Fibroblast of skin of left quadriceps (primary cell): ENCODE results near the gene PSME3IP1.

Experiments
- DNase-seq, 2 experiments: peaks; one replicate each; pipeline ENCODE4 v3.0.0-alpha.2; 2013; ENCODE audit warnings: low read depth in 2 of 2

The PSME3IP1 gene

GRCh38 chr16:57167953-57168352 lies 17.9 kb downstream of the PSME3IP1 start:
- DNase-seq: peak; percentile 51 to 52

- no peak for DNase-seq
These were observed 18.3 kb downstream of the PSME3IP1 start for GRCh38 chr16:57167538-57167937.

GRCh38 chr16:57166951-57167350 lies 18.9 kb downstream of the PSME3IP1 start:
- DNase-seq: no peak

GRCh38 chr16:57166451-57166850 lies 19.4 kb downstream of the PSME3IP1 start:
- no peak for DNase-seq

- DNase-seq: no peak
These were observed 19.9 kb downstream of the PSME3IP1 start for GRCh38 chr16:57165938-57166337.

GRCh38 chr16:57165483-57165882 lies 20.4 kb downstream of the PSME3IP1 start:
- DNase-seq: no peak

GRCh38 chr16:57163842-57164241 lies 22.0 kb downstream of the PSME3IP1 start:
- DNase-seq: no peak

GRCh38 chr16:57159447-57159846 lies 26.4 kb downstream of the PSME3IP1 start:
- no peak for DNase-seq

- no peak for DNase-seq
These were observed 28.3 kb downstream of the PSME3IP1 start for GRCh38 chr16:57157533-57157932.

- no peak for DNase-seq
These were observed 29.5 kb downstream of the PSME3IP1 start for GRCh38 chr16:57156351-57156703.

GRCh38 chr16:57155702-57156350 lies 30.0 kb downstream of the PSME3IP1 start:
- DNase-seq: no peak

GRCh38 chr16:57153841-57154240 lies 32.0 kb downstream of the PSME3IP1 start:
- no peak for DNase-seq

GRCh38 chr16:57152096-57153093 lies 33.4 kb downstream of the PSME3IP1 start:
- no peak for DNase-seq

- DNase-seq: no peak
These were observed 34.5 kb downstream of the PSME3IP1 start for GRCh38 chr16:57151369-57151768.

GRCh38 chr16:57150682-57151330 lies 35.0 kb downstream of the PSME3IP1 start:
- DNase-seq: no peak

- no peak for DNase-seq
These were observed 36.4 kb downstream of the PSME3IP1 start for GRCh38 chr16:57149391-57149790.

GRCh38 chr16:57148481-57148880 lies 37.4 kb downstream of the PSME3IP1 start:
- DNase-seq: no peak

GRCh38 chr16:57147381-57148221 lies 38.2 kb downstream of the PSME3IP1 start:
- peak; percentile 69 to 72 for DNase-seq

- DNase-seq: no peak
These were observed 39.1 kb downstream of the PSME3IP1 start for GRCh38 chr16:57146735-57147134.

- DNase-seq: no peak
These were observed 39.7 kb downstream of the PSME3IP1 start for GRCh38 chr16:57146040-57146647.
